Karpas-422 (cell line): ENCODE measurements around the gene ADGRD1. TPM values are rescaled to one million over a fixed set of nuclear protein-coding genes. Genes with fewer than 3 reads are reported as not detected.

Experiments
- DNase-seq: peaks from one replicate; pipeline ENCODE4 v3.0.0-alpha.2; 2015
- H2AFZ ChIP-seq: fragments of 200-600 bp; sonication (generic); 2 replicates; pipeline ENCODE4 v1.6.1; 2014; ENCODE audit warnings: antibody characterized with exemption, low read length, mixed read lengths
- H3K27ac ChIP-seq: fragments of 200-600 bp; sonication (generic); 2 replicates; pipeline ENCODE4 v1.5.1; 2014; ENCODE audit warnings: mild to moderate bottlenecking, low read length, moderate library complexity
- H3K27me3 ChIP-seq: fragments of 200-600 bp; sonication (generic); 2 replicates; pipeline ENCODE4 v1.6.1; 2014; ENCODE audit warnings: low read length, mixed read lengths
- H3K36me3 ChIP-seq: fragments of 200-600 bp; sonication (generic); 2 replicates; pipeline ENCODE4 v1.6.1; 2014; ENCODE audit warnings: low read length, mixed read lengths; ENCODE audit not compliant: insufficient read depth
- H3K4me1 ChIP-seq: fragments of 200-600 bp; sonication (generic); 2 replicates; pipeline ENCODE4 v1.6.1; 2014; ENCODE audit warnings: mild to moderate bottlenecking, low read length, mixed read lengths
- H3K4me2 ChIP-seq: fragments of 200-600 bp; sonication (generic); 2 replicates; pipeline ENCODE4 v1.6.1; 2014; ENCODE audit warnings: low read length, low read depth, mild to moderate bottlenecking; ENCODE audit not compliant: poor library complexity, severe bottlenecking
- H3K4me3 ChIP-seq: fragments of 200-600 bp; sonication (generic); 2 replicates; pipeline ENCODE4 v1.5.1; 2014; ENCODE audit warnings: mild to moderate bottlenecking, antibody characterized with exemption, low read length, mixed read lengths
- H3K79me2 ChIP-seq: fragments of 200-600 bp; sonication (generic); 2 replicates; pipeline ENCODE4 v1.6.1; 2014; ENCODE audit warnings: mild to moderate bottlenecking, low read length, mixed read lengths
- H3K9ac ChIP-seq: fragments of 200-600 bp; sonication (generic); 2 replicates; pipeline ENCODE4 v1.6.0; 2014; ENCODE audit warnings: low read length
- H3K9me2 ChIP-seq: fragments of 200-600 bp; sonication (generic), shearing (Covaris generic); replicated peaks from 2 replicates; pipeline ENCODE4 v1.6.0; 2014; ENCODE audit warnings: mild to moderate bottlenecking, low read length, moderate library complexity; ENCODE audit not compliant: insufficient read depth
- H3K9me3 ChIP-seq: fragments of 300-700, 200-600 bp; sonication (generic); 2 replicates; pipeline ENCODE4 v1.6.1; 2014; ENCODE audit warnings: low read length, mixed read lengths
- H4K20me1 ChIP-seq: fragments of 200-600 bp; sonication (generic); 2 replicates; pipeline ENCODE4 v1.6.1; 2014; ENCODE audit warnings: mild to moderate bottlenecking, antibody characterized with exemption, low read length, low read depth; ENCODE audit not compliant: insufficient read depth
- total RNA-seq: library from RNA; depleted of rRNA; stranded (reverse); fragments of >200 nt; shearing (Covaris generic); gene quantifications from 2 replicates; pipeline ENCODE4 v1.2.3, GENCODE V29; 2014; ENCODE audit warnings: low replicate concordance

The ADGRD1 gene
- total RNA-seq, 1 experiment from 2014 or later = not detected

DNA sequence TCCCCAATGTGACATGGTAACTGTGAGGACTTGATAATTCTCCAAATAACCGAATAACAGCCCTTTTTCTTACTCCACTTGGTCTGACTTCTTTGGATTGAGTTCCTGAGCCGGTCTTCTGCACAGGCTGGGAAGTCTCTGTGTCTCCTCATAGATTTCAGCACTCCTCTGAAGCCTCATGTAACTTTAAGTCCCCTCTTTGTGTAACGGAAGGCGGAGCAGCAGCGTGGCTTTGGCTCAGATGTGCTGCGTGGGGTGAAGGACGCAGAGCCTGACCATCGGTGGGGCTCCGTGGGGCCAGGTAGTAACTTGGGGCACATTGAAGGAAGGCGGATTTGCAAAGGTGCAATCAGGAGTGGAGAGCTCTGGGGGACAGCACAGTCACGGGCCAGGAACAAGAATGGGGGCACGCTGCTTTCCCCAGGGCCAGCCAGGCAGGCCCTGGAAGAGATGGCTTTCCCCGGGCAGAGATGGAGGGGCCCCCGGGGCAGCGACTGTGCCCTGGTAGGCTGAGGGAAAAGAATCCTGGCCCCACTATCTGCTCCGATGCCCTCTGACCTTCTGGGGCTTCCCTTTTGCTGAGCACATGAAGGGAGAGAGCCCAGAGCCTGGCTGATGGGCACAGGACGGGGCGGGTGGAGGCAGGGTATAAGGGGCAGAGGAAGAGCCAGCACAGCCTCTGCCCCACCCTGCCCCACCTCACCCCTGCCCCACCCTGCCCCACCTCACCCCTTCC is 56.9 kb downstream of the ADGRD1 start:
- no peak overlapping the region for H3K4me3 ChIP-seq
- DNase-seq = no peak
- no peaks in the 10 kb centered on the region for H3K4me1 ChIP-seq
- H3K9me3 ChIP-seq = no peaks in the 10 kb centered on the region
- no peak overlapping the region for H3K27ac ChIP-seq
- H3K4me2 ChIP-seq = no peak overlapping the region
- H3K79me2 ChIP-seq = no peaks in the 10 kb centered on the region
- no peak overlapping the region for H3K9ac ChIP-seq
- no peaks in the 10 kb centered on the region for H3K27me3 ChIP-seq
- H4K20me1 ChIP-seq = no peaks in the 10 kb centered on the region
- no peaks in the 10 kb centered on the region for H3K36me3 ChIP-seq
- H2AFZ ChIP-seq = no peak overlapping the region
- no peaks in the 10 kb centered on the region for H3K9me2 ChIP-seq

DNA sequence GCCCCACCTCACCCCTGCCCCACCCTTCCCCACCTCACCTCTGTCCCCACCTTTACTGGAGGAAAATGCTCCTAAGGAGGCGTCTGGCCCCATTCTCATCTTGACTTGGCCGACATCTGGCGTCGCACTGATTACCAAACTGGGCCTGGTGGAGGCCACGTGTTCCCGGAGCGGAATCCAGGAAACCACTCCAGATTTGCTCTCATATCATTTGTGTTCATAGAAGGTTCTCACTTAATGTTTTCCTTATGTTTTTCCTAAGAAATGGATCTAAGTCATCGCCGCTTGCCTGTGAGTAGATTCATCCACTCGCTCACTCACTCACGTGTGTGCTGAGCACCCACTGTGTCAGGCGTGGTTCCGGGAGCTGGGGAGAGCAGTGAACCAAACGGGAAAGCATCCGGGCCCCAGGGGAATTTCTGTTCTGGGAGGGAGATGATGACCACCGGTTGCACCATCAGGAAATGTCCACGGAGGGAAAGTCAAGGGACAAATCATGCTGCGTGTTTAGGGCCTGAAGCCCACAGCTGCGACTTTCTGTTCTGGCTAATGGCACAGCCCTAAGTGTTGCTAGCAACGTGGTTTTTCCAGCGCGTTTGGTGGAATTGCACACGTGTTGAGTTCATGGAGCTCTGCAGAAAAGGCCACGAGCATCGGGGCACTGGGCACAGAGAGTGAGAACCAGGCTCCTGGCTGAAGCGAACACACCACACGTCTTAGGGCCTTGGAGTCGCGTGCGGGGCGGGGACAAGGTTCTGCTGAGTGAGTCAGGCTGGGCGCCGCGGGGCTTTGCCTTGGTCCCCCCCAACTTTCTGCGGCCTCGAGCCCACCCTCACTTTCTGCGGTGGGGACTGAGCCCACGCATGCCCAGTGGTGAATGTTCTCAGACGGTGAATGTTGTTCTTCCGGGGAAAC is 57.7 kb downstream of the ADGRD1 start:
- Histone ChIP-seq H4K20me1 (no peaks in the 10 kb centered on the region), H3K36me3 (no peaks in the 10 kb centered on the region), H3K9ac (no peak overlapping the region), H3K4me1 (no peaks in the 10 kb centered on the region), H2AFZ (no peak overlapping the region), H3K27ac (no peak overlapping the region), H3K79me2 (no peaks in the 10 kb centered on the region), H3K4me3 (no peak overlapping the region), H3K4me2 (no peak overlapping the region), H3K27me3 (no peaks in the 10 kb centered on the region), H3K9me3 (no peaks in the 10 kb centered on the region), H3K9me2 (no peaks in the 10 kb centered on the region)
- no peak for DNase-seq

GRCh38 chr12:131012279-131013069 is 58.8 kb downstream of the ADGRD1 start:
- no peak for DNase-seq
- no peak overlapping the region for H3K4me2 ChIP-seq
- H3K79me2 ChIP-seq = no peaks in the 10 kb centered on the region
- H3K9me2 ChIP-seq = no peaks in the 10 kb centered on the region
- H3K36me3 ChIP-seq = no peaks in the 10 kb centered on the region
- H2AFZ ChIP-seq = no peak overlapping the region
- H4K20me1 ChIP-seq = no peaks in the 10 kb centered on the region
- no peak overlapping the region for H3K9ac ChIP-seq
- no peak overlapping the region for H3K27ac ChIP-seq
- H3K4me3 ChIP-seq = no peak overlapping the region
- no peaks in the 10 kb centered on the region for H3K4me1 ChIP-seq
- H3K27me3 ChIP-seq = no peaks in the 10 kb centered on the region
- no peaks in the 10 kb centered on the region for H3K9me3 ChIP-seq

DNA sequence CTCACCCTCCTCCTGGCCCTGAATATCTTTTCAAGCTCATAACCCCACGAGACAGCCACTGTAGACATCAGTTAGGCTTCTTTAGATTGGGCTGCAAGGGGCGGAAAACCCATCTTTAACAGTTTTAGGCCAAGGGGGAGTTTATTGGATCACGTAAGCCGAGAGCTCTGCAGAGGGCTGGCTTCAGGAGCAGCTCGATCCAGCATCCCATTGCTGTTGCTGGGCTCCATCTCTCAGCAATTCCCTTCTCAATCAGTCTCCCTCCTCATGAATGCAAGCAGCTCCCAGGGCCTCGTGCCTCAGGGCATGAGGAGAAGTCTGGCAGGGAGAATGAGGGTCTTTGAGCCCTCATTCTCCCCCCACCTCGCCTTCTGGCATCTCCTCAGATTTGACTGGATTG is 59.4 kb downstream of the ADGRD1 start:
- Histone ChIP-seq H3K9me3 (no peaks in the 10 kb centered on the region), H3K36me3 (no peaks in the 10 kb centered on the region), H3K9me2 (no peaks in the 10 kb centered on the region), H3K4me3 (no peak overlapping the region), H3K27ac (no peak overlapping the region), H3K27me3 (no peaks in the 10 kb centered on the region), H4K20me1 (no peaks in the 10 kb centered on the region), H3K9ac (no peak overlapping the region), H3K4me2 (no peak overlapping the region), H3K79me2 (no peaks in the 10 kb centered on the region), H3K4me1 (no peaks in the 10 kb centered on the region), H2AFZ (no peak overlapping the region)
- DNase-seq = no peak

DNA sequence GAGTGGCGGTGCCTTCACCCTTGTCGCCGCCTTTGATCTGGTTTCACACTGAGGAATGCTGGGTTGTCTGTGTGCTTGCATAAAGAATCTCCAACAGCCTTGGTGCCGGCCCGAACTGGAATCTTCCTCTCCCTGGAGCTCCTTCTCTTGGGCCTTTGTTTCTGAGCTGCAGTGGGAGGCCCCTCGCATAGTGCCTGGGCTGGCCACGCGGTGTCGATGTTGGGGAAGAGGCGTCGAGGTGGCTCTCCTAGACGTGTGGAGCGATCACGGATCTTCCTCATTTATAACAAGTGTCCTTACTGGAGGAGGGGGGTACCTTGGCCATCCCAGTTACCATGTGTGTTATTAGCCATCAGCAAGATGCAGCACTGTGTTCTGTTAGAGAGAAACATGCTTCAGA is 60.6 kb downstream of the ADGRD1 start:
- H3K27ac ChIP-seq = no peak overlapping the region
- H3K4me2 ChIP-seq = no peak overlapping the region
- no peak overlapping the region for H3K9ac ChIP-seq
- no peaks in the 10 kb centered on the region for H3K36me3 ChIP-seq
- H3K79me2 ChIP-seq = no peaks in the 10 kb centered on the region
- no peaks in the 10 kb centered on the region for H3K4me1 ChIP-seq
- H4K20me1 ChIP-seq = no peaks in the 10 kb centered on the region
- no peaks in the 10 kb centered on the region for H3K27me3 ChIP-seq
- H3K4me3 ChIP-seq = no peak overlapping the region
- H3K9me3 ChIP-seq = no peaks in the 10 kb centered on the region
- H3K9me2 ChIP-seq = no peaks in the 10 kb centered on the region
- DNase-seq = no peak
- no peak overlapping the region for H2AFZ ChIP-seq

- no peak for DNase-seq
- Histone ChIP-seq H3K27me3 (no peaks in the 10 kb centered on the region), H3K27ac (no peak overlapping the region), H3K4me1 (no peaks in the 10 kb centered on the region), H3K79me2 (no peaks in the 10 kb centered on the region), H2AFZ (no peak overlapping the region), H3K9ac (no peak overlapping the region), H4K20me1 (no peaks in the 10 kb centered on the region), H3K4me2 (no peak overlapping the region), H3K36me3 (no peaks in the 10 kb centered on the region), H3K9me3 (no peaks in the 10 kb centered on the region), H3K4me3 (no peak overlapping the region), H3K9me2 (no peaks in the 10 kb centered on the region)
Measured at GRCh38 chr12:131015581-131016337, 62.1 kb downstream of the ADGRD1 start.

- Histone ChIP-seq H3K9me3 (no peaks in the 10 kb centered on the region), H3K79me2 (no peaks in the 10 kb centered on the region), H3K4me3 (no peak overlapping the region), H3K27me3 (no peaks in the 10 kb centered on the region), H3K9me2 (no peaks in the 10 kb centered on the region), H3K9ac (no peak overlapping the region), H3K36me3 (no peaks in the 10 kb centered on the region), H3K4me1 (no peaks in the 10 kb centered on the region), H2AFZ (no peak overlapping the region), H3K4me2 (no peak overlapping the region), H3K27ac (no peak overlapping the region), H4K20me1 (no peaks in the 10 kb centered on the region)
- DNase-seq = no peak
Measured at GRCh38 chr12:131017477-131017991, 63.8 kb downstream of the ADGRD1 start.
